Endothelial cell of umbilical vein (primary cell): ENCODE measurements around the gene ZNF565. TPM values are rescaled to one million over a fixed set of nuclear protein-coding genes. Genes with fewer than 3 reads are reported as not detected.

Experiments used
- BruUV-seq: library from RNA; stranded (reverse); fragments of 400-500 nt; replicated peaks from 2 replicates; lab custom pipeline; 2021; lab: Mats Ljungman, UMichigan
- CTCF ChIA-PET: fragments of 300-600, 350-600 bp; sonication (Branson Sonifier 250); formaldehyde crosslinking; loops from one replicate; lab custom pipeline; 2021; ENCODE audit warnings: antibody characterized with exemption, inconsistent platforms; lab: Charles Lee
- POLR2A ChIA-PET: fragments of 300-600, 350-600 bp; sonication (Branson Sonifier 250); formaldehyde crosslinking; loops from one replicate; lab custom pipeline; 2021; ENCODE audit warnings: antibody characterized with exemption, inconsistent platforms; lab: Charles Lee
- DNase-seq: peaks from one replicate; pipeline ENCODE4 v3.0.0-alpha.2; 2011; ENCODE audit warnings: low read depth, low spot score
- FAIRE-seq: peaks from 2 replicates; lab custom pipeline; 2011; peaks lifted over from hg19 to GRCh38; lab: Jason Lieb, UNC
- H2AFZ ChIP-seq: 2 replicates; pipeline ENCODE4 v1.6.0; 2012; ENCODE audit warnings: low read depth, low read length, control low read depth, inconsistent platforms
- H3K27ac ChIP-seq: 2 replicates; pipeline ENCODE4 v1.5.1; 2011; ENCODE audit warnings: low read depth, mild to moderate bottlenecking, control low read depth, low read length, moderate library complexity; ENCODE audit not compliant: insufficient read depth
- H3K27me3 ChIP-seq, 2 experiments: 2 replicates each; pipeline versions ENCODE4 v1.6.0 to v1.6.1; 2011; ENCODE audit warnings: low read length in 2 of 2, mixed read lengths in 1 of 2; ENCODE audit not compliant: control insufficient read depth in 2 of 2, insufficient read depth in 2 of 2
- H3K36me3 ChIP-seq, 2 experiments: 2 replicates in 1 of 2; 3 replicates in 1 of 2; pipeline ENCODE4 v1.5.1; 2011; ENCODE audit warnings: low read length in 2 of 2, mild to moderate bottlenecking in 1 of 2, moderate library complexity in 1 of 2; ENCODE audit not compliant: control insufficient read depth in 2 of 2, insufficient read depth in 2 of 2; ENCODE audit errors: extremely low read depth in 1 of 2
- H3K4me1 ChIP-seq: 3 replicates; pipeline ENCODE4 v1.5.1; 2011; ENCODE audit warnings: mild to moderate bottlenecking, low read length; ENCODE audit not compliant: control insufficient read depth, insufficient read depth; ENCODE audit errors: extremely low read depth
- H3K4me2 ChIP-seq: 2 replicates; pipeline ENCODE4 v1.6.1; 2011; ENCODE audit warnings: low read length, control low read depth, mixed read lengths; ENCODE audit not compliant: insufficient read depth
- H3K4me3 ChIP-seq, 3 experiments: fragments of 200-600 bp in 1 of 3; sonication (generic), shearing (Covaris generic) in 1 of 3; replicated peaks in 1 of 3; 2 replicates each; pipeline ENCODE4 v1.5.1; 2011 to 2016; ENCODE audit warnings: control low read depth in 3 of 3, low read length in 3 of 3, mild to moderate bottlenecking in 2 of 3, inconsistent platforms in 1 of 3, low read depth in 1 of 3, moderate library complexity in 1 of 3; ENCODE audit not compliant: insufficient read depth in 1 of 3
- H3K79me2 ChIP-seq: 2 replicates; pipeline ENCODE4 v1.6.0; 2012; ENCODE audit warnings: low read length, inconsistent platforms; ENCODE audit not compliant: control insufficient read depth, insufficient read depth
- H3K9ac ChIP-seq: replicated peaks from 2 replicates; pipeline ENCODE3; 2011; ENCODE audit warnings: low read length, control low read depth; ENCODE audit not compliant: insufficient read depth; ENCODE audit errors: extremely low read depth
- H3K9me1 ChIP-seq: replicated peaks from 3 replicates; pipeline ENCODE4 v1.6.0; 2011; ENCODE audit warnings: mild to moderate bottlenecking, low read length; ENCODE audit not compliant: control insufficient read depth, insufficient read depth; ENCODE audit errors: extremely low read depth
- H3K9me3 ChIP-seq: replicated peaks from 2 replicates; pipeline ENCODE4 v1.5.1; 2012; ENCODE audit warnings: low read length, inconsistent platforms; ENCODE audit not compliant: control insufficient read depth, insufficient read depth
- H4K20me1 ChIP-seq: replicated peaks from 2 replicates; pipeline ENCODE3; 2011; ENCODE audit warnings: mild to moderate bottlenecking, low read length; ENCODE audit not compliant: control insufficient read depth, insufficient read depth; ENCODE audit errors: extremely low read depth
- CTCF ChIP-seq, 2 donors: IDR thresholded peaks; 1 replicate in 1 of 2; 2 replicates in 1 of 2; pipeline ENCODE4 v1.5.1; 2011; ENCODE audit warnings: low read length in 2 of 2, mild to moderate bottlenecking in 2 of 2, moderate library complexity in 2 of 2, control low read depth in 1 of 2, inconsistent platforms in 1 of 2, low read depth in 1 of 2; ENCODE audit not compliant: insufficient read depth in 1 of 2; ENCODE audit errors: extremely low read depth in 1 of 2
- EZH2 ChIP-seq: IDR thresholded peaks from 2 replicates; pipeline ENCODE4 v1.6.1; 2012; ENCODE audit warnings: borderline replicate concordance, low read depth, mild to moderate bottlenecking, moderate library complexity, low read length, inconsistent platforms; ENCODE audit not compliant: severe bottlenecking
- FOS ChIP-seq: IDR thresholded peaks from 2 replicates; pipeline ENCODE4 v1.6.1; 2011; ENCODE audit warnings: mild to moderate bottlenecking, low read length, moderate library complexity, borderline replicate concordance; ENCODE audit not compliant: insufficient read depth
- GATA2 ChIP-seq: IDR thresholded peaks from 2 replicates; pipeline ENCODE4 v1.7.0; 2011; ENCODE audit warnings: low read depth, mild to moderate bottlenecking, moderate library complexity, mixed read lengths, low read length; ENCODE audit not compliant: insufficient read length, insufficient read depth
- JUN ChIP-seq: IDR thresholded peaks from 2 replicates; pipeline ENCODE4 v1.6.1; 2011; ENCODE audit warnings: borderline replicate concordance, low read depth; ENCODE audit not compliant: insufficient read length, insufficient read depth
- MAX ChIP-seq: IDR thresholded peaks from 2 replicates; pipeline ENCODE4 v1.6.1; 2011; ENCODE audit not compliant: insufficient read depth, insufficient read length
- MYC ChIP-seq: IDR thresholded peaks from one replicate; pipeline ENCODE4 v1.6.1; 2011; ENCODE audit warnings: mild to moderate bottlenecking, low read depth, low read length
- POLR2A ChIP-seq: IDR thresholded peaks from 2 replicates; pipeline ENCODE4 v1.6.1; 2012; ENCODE audit warnings: low read depth, mild to moderate bottlenecking, control low read depth, low read length
- POLR2AphosphoS5 ChIP-seq: IDR thresholded peaks from 2 replicates; pipeline ENCODE4 v1.6.1; 2012; ENCODE audit warnings: low read depth, mild to moderate bottlenecking, control low read depth, low read length, moderate library complexity; ENCODE audit not compliant: insufficient read depth
- dilution Hi-C: fragments of 300-500 bp; cut with MboI; formaldehyde crosslinking; loops from one replicate; pipeline ENCODE4 v1.15.0; 2019; ENCODE audit warnings: low sequenced_read_pairs; ENCODE audit not compliant: extremely low pct_ligation_motif_present
- intact Hi-C: fragments of 100-400 bp; cut with micrococcal nuclease; formaldehyde crosslinking; loops from one replicate; pipeline ENCODE4 v1.10.0; 2022
- polyA plus RNA-seq, 4 experiments: library from polyadenylated mRNA; depleted of rRNA in 3 of 4; stranded (reverse) in 3 of 4; unstranded in 1 of 4; fragments of >200 nt; gene quantifications; 2 replicates each; pipeline versions ENCODE4 v1.2.1 to v1.2.3, GENCODE V29; 2011 to 2012; ENCODE audit warnings: missing spikeins in 1 of 4
- total RNA-seq: library from RNA; stranded (reverse); gene quantifications from 2 replicates; pipeline ENCODE4 v1.2.3, GENCODE V29; 2021

Gene ZNF565
- total and polyA plus RNA-seq, 2 donors (not counting 3 experiments of a cell fraction or from before 2014, with no cell fraction given): 1.4 to 3.6 TPM

DNA sequence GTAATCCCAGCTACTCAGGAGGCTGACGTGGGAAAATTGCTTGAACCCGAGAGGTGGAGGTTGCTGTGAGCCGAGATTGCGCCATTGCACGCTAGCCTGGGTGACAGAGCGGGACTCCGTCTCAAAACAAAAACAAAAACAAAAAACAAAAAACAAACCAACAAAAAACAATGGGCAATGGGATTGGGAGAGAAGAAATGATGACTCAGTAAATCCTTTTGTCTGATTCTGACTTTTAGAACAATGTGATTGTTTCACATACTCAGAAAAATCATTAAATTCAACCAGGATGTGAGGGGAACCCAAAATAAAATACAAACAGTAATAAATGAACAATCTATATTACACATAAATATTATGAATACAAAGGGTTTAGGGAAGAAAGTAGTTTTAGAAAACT, 5.1 kb downstream of the ZNF565 start:
- CTCF ChIA-PET: interaction anchor here (1.2 kb wide), 1 partner anchor 319 kb away, joined by 3 read pairs; the partner anchor contains the start of gene ZNF260
- dilution Hi-C loops: no loop called here

More for the DNA sequence above, 5.1 kb downstream of the ZNF565 start:
- POLR2A ChIA-PET: no interaction called here
- Histone ChIP-seq H3K9me3 (no peaks in the 10 kb centered on the region), H3K27ac (no peak overlapping the region), H3K36me3 (no peaks in the 10 kb centered on the region), H2AFZ (no peak overlapping the region), H3K4me3 (no peak overlapping the region), H3K27me3 (no peaks in the 10 kb centered on the region), H3K9ac (no peak overlapping the region), H3K4me2 (no peak overlapping the region), H3K4me1 (peaks cover 3% of the 10 kb centered on the region), H3K9me1 (no peaks in the 10 kb centered on the region), H4K20me1 (no peaks in the 10 kb centered on the region), H3K79me2 (peaks cover 5% of the 10 kb centered on the region)
- no peak for FAIRE-seq
- intact Hi-C loops: no loop called here
- BruUV-seq: no TSS peak
- DNase-seq: no peak
- TF ChIP-seq POLR2A (no peak), MAX (no peak), CTCF (IDR thresholded peaks at IDR 0.05; ENCODE audit: extremely low read depth in 1 of 2, insufficient read depth in 1 of 2, low read depth in 1 of 2, low read length in 2 of 2) (no peak), JUN (no peak), MYC (no peak), FOS (no peak), POLR2AphosphoS5 (no peak), EZH2 (no peak), GATA2 (no peak)
